Heart right ventricle (tissue), 16 donors: ENCODE data around the gene CMIP. TPM values are rescaled to one million over a fixed set of nuclear protein-coding genes. Genes with fewer than 3 reads are reported as not detected.

Experiments
- ATAC-seq, 8 donors: fragments of 200-7000 bp; cut with Tn5 transposase; one replicate each; pipeline ENCODE4 v1.9.1; 2020; ENCODE audit warnings: mild to moderate bottlenecking in 8 of 8, moderate library complexity in 8 of 8, moderate number of reproducible peaks in 1 of 8
- DNase-seq, 2 donors: peaks; one replicate each; pipeline ENCODE4 v3.0.0-alpha.2; 2020
- H3K27ac ChIP-seq, 10 donors: fragments of 200-600 bp; sonication (generic) in 2 of 10; one replicate each; pipeline versions ENCODE4 v1.5.0 to v1.8.0; 2020 to 2022; ENCODE audit warnings: mild to moderate bottlenecking in 3 of 10
- H3K27me3 ChIP-seq, 7 donors: fragments of 200-600 bp; one replicate each; pipeline ENCODE4 v1.8.0; 2021 to 2022; ENCODE audit warnings: mild to moderate bottlenecking in 2 of 7
- H3K36me3 ChIP-seq, 9 donors: fragments of 200-600 bp; sonication (generic) in 1 of 9; one replicate each; pipeline versions ENCODE4 v1.5.0 to v1.8.0; 2020 to 2022; ENCODE audit warnings: mild to moderate bottlenecking in 2 of 9
- H3K4me1 ChIP-seq, 9 donors: fragments of 200-600 bp; sonication (generic) in 1 of 9; one replicate each; pipeline versions ENCODE4 v1.5.0 to v1.8.0; 2020 to 2022; ENCODE audit warnings: mild to moderate bottlenecking in 4 of 9
- H3K4me3 ChIP-seq, 10 donors: fragments of 200-600 bp; sonication (generic) in 2 of 10; one replicate each; pipeline versions ENCODE4 v1.5.0 to v1.8.0; 2020 to 2022; ENCODE audit warnings: mild to moderate bottlenecking in 7 of 10, moderate library complexity in 2 of 10
- H3K9me3 ChIP-seq, 11 donors: fragments of 200-600 bp in 10 of 11; sonication (generic) in 2 of 11; one replicate each; pipeline versions ENCODE4 v1.5.0 to v1.8.0; 2013 to 2022; ENCODE audit warnings: mild to moderate bottlenecking in 2 of 11, control low read depth in 1 of 11, moderate library complexity in 1 of 11
- CTCF ChIP-seq, 9 donors: fragments of 200-600 bp; sonication (generic) in 2 of 9; IDR thresholded peaks; one replicate each; pipeline versions ENCODE4 v1.5.0 to v1.8.0; 2021 to 2022; ENCODE audit warnings: antibody characterized with exemption in 9 of 9, mild to moderate bottlenecking in 5 of 9, moderate library complexity in 1 of 9
- WGBS, 2 donors: extraction: QIAGEN DNeasy Blood & Tissue Kit; methylation state at CpG; one replicate each; pipeline ENCODE4 v1.1.7; 2013; ENCODE audit warnings: inconsistent platforms in 1 of 2; 5-methylcytosine and 5-hydroxymethylcytosine counted together
- intact Hi-C, 10 donors: fragments of 100-400 bp; cut with DNase I; formaldehyde crosslinking; loops; one replicate each; pipeline versions ENCODE4 v1.11.1 to v1.14.2; 2022
- polyA plus RNA-seq, 2 donors: library from polyadenylated mRNA; stranded (reverse); fragments of 200-250 nt; gene quantifications; one replicate each; pipeline ENCODE4 v1.2.3, GENCODE V29; 2013
- total RNA-seq, 10 donors: library from RNA; stranded (reverse); fragmentation: NEBNext Ultra II Directional in 3 of 10; extraction: Animal tissue kit (Norgen Biotek cat#: 25700) in 3 of 10; gene quantifications; one replicate each; pipeline versions ENCODE4 v1.2.1 to v1.2.4, GENCODE V29; 2021 to 2023
- donor health status: Arrhythmogenic right ventricular cardiomyopathy.
- donor health status: ischemic (EF 13 %, LVEDD 7.1; RV severe dilation, severe dysfunction).
- donor health status: healthy with polysubstance abuse.
- donor health status: DM: no; HTN: yes; CAD: no.
- donor health status: DM: no; HTN: no; CAD: no.
- donor health status: ischemic (EF 25% LVEDD 6.9; RV normal size, moderate dysfunction).
- donor health status: ischemic (EF 25% LVEDD 5.7; RV mildly dilated, moderate dysfunction).
- donor health status: healthy.
- donor health status: DM: yes; HTN: yes; CAD: no.
- donor health status: Ischemic cardiomyopathy.
- donor health status: ischemic (EF 35%, LVEDD 5.7; RV mildly dilated, moderate dysfunction).
- donor health status: nonischemic (EF 11% LVEDD 7.7; RV severe dilation, severe dysfunction).
- donor health status: DM: yes; HTN: yes; CAD: no.
- donor health status: PGD.
- donor health status: ischemic (EF 29% LVEDD 5.4; RV normal size, mild dysfunction).
- donor health status: nonischemic (EF 23%, LVEDD 6.1; RV moderate dilation, normal function).

The CMIP gene
- total and polyA plus RNA-seq, 12 donors, result 5.4 to 32.8 (median 13.0) TPM

GRCh38 chr16:81675662-81676061 is 231.1 kb downstream of the CMIP start:
- Histone ChIP-seq H3K4me3 (no peak overlapping the region), H3K36me3 (peaks cover 0 to 99% (median 0%) of the 10 kb centered on the region in 9 donors), H3K27ac (no peak overlapping the region), H3K4me1 (peaks cover 0 to 33% (median 20%) of the 10 kb centered on the region in 9 donors), H3K27me3 (no peaks in the 10 kb centered on the region), H3K9me3 (no peaks in the 10 kb centered on the region)
- WGBS, 2 donors, result 93 to 98% methylated on average over 3 of the region's 3 CpGs
- intact Hi-C loops, result no loop called here
- TF ChIP-seq CTCF (IDR thresholded peaks at IDR 0.05), result no peak
- no peak for DNase-seq
- ATAC-seq, result no peak

GRCh38 chr16:81676066-81676882 is 231.7 kb downstream of the CMIP start:
- Histone ChIP-seq H3K27me3 (no peaks in the 10 kb centered on the region), H3K27ac (no peak overlapping the region), H3K4me3 (no peak overlapping the region), H3K36me3 (peaks cover 0 to 99% (median 0%) of the 10 kb centered on the region in 9 donors), H3K9me3 (no peaks in the 10 kb centered on the region), H3K4me1 (peaks cover 0 to 35% (median 20%) of the 10 kb centered on the region in 9 donors)
- no peak for DNase-seq
- no peak for TF ChIP-seq CTCF (IDR thresholded peaks at IDR 0.05)
- 82 to 87% methylated on average over 19 of the region's 19 CpGs for WGBS, 2 donors
- no peak for ATAC-seq
- intact Hi-C loops, result no loop called here

GRCh38 chr16:81676883-81677737 is 232.5 kb downstream of the CMIP start:
- peaks cover 0 to 99% (median 0%) of the 10 kb centered on the region in 9 donors for H3K36me3 ChIP-seq
- ATAC-seq, result no peak
- H3K9me3 ChIP-seq, result no peaks in the 10 kb centered on the region

More at GRCh38 chr16:81676883-81677737, 232.5 kb downstream of the CMIP start:
- 94 to 96% methylated on average over 15 of the region's 15 CpGs for WGBS, 2 donors
- no peak for DNase-seq
- H3K27ac ChIP-seq, result no peak overlapping the region
- no peaks in the 10 kb centered on the region for H3K27me3 ChIP-seq
- H3K4me3 ChIP-seq, result no peak overlapping the region
- intact Hi-C loops, result no loop called here
- H3K4me1 ChIP-seq, result peaks cover 0 to 35% (median 20%) of the 10 kb centered on the region in 9 donors
- TF ChIP-seq CTCF (IDR thresholded peaks at IDR 0.05), result no peak
